OCI-M1 (cell line): ENCODE results near the gene FAM124A.

Experiments used
- DNase-seq: peaks from one replicate; lab custom pipeline; 2025; lab: John Stamatoyannopoulos, UW

The FAM124A gene

GRCh38 chr13:51308781-51309180 lies 86.6 kb downstream of the FAM124A start:
- DNase-seq = no peak

- DNase-seq = no peak
Measured at GRCh38 chr13:51311231-51311630, 89.0 kb downstream of the FAM124A start.

- DNase-seq = no peak
Measured at GRCh38 chr13:51311957-51312520, 89.8 kb downstream of the FAM124A start.

GRCh38 chr13:51313619-51314018 lies 91.4 kb downstream of the FAM124A start:
- no peak for DNase-seq

- no peak for DNase-seq
Measured at GRCh38 chr13:51317262-51317661, 95.1 kb downstream of the FAM124A start.

GRCh38 chr13:51318015-51318414 lies 95.8 kb downstream of the FAM124A start:
- DNase-seq = no peak

GRCh38 chr13:51318876-51319275 lies 96.7 kb downstream of the FAM124A start:
- DNase-seq = no peak

- no peak for DNase-seq
Measured at GRCh38 chr13:51321836-51322235, 99.6 kb downstream of the FAM124A start.

GRCh38 chr13:51322826-51323225 lies 100.6 kb downstream of the FAM124A start:
- no peak for DNase-seq

GRCh38 chr13:51323824-51324511 lies 101.8 kb downstream of the FAM124A start:
- no peak for DNase-seq

GRCh38 chr13:51324714-51325420 lies 102.7 kb downstream of the FAM124A start:
- DNase-seq = no peak

GRCh38 chr13:51325837-51326236 lies 103.6 kb downstream of the FAM124A start:
- DNase-seq = no peak

- DNase-seq = no peak
Measured at GRCh38 chr13:51326777-51327176, 104.6 kb downstream of the FAM124A start.

GRCh38 chr13:51327961-51328360 lies 105.8 kb downstream of the FAM124A start:
- DNase-seq = no peak

- DNase-seq = no peak
Measured at GRCh38 chr13:51328488-51328887, 106.3 kb downstream of the FAM124A start.

GRCh38 chr13:51329606-51330005 lies 107.4 kb downstream of the FAM124A start:
- DNase-seq = no peak

- DNase-seq = peak; percentile 81
Measured at GRCh38 chr13:51330791-51331190, 108.6 kb downstream of the FAM124A start.

- no peak for DNase-seq
Measured at GRCh38 chr13:51331354-51331861, 109.2 kb downstream of the FAM124A start.

GRCh38 chr13:51332566-51333361 lies 110.6 kb downstream of the FAM124A start:
- DNase-seq = no peak

- no peak for DNase-seq
Measured at GRCh38 chr13:51333421-51333820, 111.2 kb downstream of the FAM124A start.

GRCh38 chr13:51333826-51334225 lies 111.6 kb downstream of the FAM124A start:
- no peak for DNase-seq
